Fibroblast of lung (primary cell): ENCODE results near the gene NR6A1.

Experiments
- CTCF ChIP-seq, 2 donors: IDR thresholded peaks in 1 of 2; conservative IDR thresholded peaks in 1 of 2; 1 replicate in 1 of 2; 2 replicates in 1 of 2; pipeline ENCODE4 v1.5.1; 2011 to 2012; ENCODE audit warnings: low read length in 2 of 2, control low read depth in 1 of 2, inconsistent platforms in 1 of 2, low read depth in 1 of 2, mild to moderate bottlenecking in 1 of 2
- EZH2 ChIP-seq: IDR thresholded peaks from 2 replicates; pipeline ENCODE4 v1.5.1; 2012; ENCODE audit warnings: low read length, control low read depth, mild to moderate bottlenecking; ENCODE audit errors: missing control alignments

DNA sequence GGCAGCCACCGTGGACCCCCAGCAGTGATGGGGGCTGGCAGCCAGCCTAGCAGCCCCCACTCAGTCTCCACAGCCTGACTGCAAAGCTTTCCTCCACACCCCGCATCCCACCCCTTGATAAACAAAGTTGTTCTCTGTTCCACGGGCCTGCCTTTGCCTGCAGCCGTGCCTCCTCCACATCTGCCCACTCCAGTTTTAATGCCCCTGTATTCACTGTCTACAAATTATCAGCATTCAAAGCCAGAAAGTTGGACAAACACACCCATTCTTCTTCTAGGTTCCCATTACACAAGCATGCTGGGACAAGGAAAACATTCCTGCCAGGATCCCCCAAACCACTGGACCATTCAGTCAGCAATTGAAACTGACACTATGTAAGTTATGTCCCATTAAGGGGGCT is 240.9 kb downstream of the NR6A1 start:
- no peak for TF ChIP-seq CTCF (conservative IDR thresholded peaks at IDR 0.05 in 1 of 2, IDR thresholded peaks at IDR 0.05 in 1 of 2; ENCODE audit: low read depth in 1 of 2, low read length in 2 of 2)
- no peak for TF ChIP-seq EZH2
